ENCODE measurements around the gene TNNC2.

DNA sequence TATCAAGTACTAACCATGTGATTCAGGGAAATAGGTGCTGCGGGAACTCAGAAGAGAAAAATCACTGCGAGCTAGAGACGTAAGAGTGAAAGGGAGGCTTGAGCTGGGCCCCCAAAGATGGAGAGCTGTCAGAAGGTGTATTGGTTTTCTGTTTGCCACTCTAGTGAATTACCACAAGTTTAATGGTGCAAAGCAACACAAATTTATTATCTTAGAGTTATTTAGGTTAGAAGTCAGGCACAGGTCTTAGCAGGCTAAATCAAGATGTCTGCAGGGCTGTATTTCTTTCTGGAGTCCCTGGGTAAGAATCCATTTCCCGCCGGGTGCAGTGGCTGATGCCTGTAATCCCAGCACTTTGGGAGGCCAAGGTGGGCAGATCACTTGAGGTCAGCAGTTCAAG lies 32.8 kb upstream of the TNNC2 start:
- TF ChIP-seq, protein P1, sequence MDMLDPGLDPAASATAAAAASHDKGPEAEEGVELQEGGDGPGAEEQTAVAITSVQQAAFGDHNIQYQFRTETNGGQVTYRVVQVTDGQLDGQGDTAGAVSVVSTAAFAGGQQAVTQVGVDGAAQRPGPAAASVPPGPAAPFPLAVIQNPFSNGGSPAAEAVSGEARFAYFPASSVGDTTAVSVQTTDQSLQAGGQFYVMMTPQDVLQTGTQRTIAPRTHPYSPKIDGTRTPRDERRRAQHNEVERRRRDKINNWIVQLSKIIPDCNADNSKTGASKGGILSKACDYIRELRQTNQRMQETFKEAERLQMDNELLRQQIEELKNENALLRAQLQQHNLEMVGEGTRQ (IDR thresholded peaks at IDR 0.05; ENCODE audit: borderline replicate concordance, low read depth, low read length) = no peak
- TF ChIP-seq CTCF (IDR thresholded peaks at IDR 0.05) (no peak), RFX5 (IDR thresholded peaks at IDR 0.05; ENCODE audit: low read length) (no peak), NFIC (IDR thresholded peaks at IDR 0.05; ENCODE audit: borderline replicate concordance) (no peak), TAF1 (IDR thresholded peaks at IDR 0.05; ENCODE audit: borderline replicate concordance, low read depth, low read length) (no peak), RCOR1 (IDR thresholded peaks at IDR 0.05; ENCODE audit: low read length) (no peak), RAD21 (IDR thresholded peaks at IDR 0.05; ENCODE audit: low read length) (no peak), EP300 (IDR thresholded peaks at IDR 0.05; ENCODE audit: borderline replicate concordance in 1 of 2, low read depth in 1 of 2, low read length in 1 of 2) (no peak), POLR2AphosphoS5 (IDR thresholded peaks at IDR 0.05; ENCODE audit: low read depth, low read length) (no peak), FOXM1 (IDR thresholded peaks at IDR 0.05; ENCODE audit: low read depth) (no peak)
- TF ChIP-seq, protein P2, sequence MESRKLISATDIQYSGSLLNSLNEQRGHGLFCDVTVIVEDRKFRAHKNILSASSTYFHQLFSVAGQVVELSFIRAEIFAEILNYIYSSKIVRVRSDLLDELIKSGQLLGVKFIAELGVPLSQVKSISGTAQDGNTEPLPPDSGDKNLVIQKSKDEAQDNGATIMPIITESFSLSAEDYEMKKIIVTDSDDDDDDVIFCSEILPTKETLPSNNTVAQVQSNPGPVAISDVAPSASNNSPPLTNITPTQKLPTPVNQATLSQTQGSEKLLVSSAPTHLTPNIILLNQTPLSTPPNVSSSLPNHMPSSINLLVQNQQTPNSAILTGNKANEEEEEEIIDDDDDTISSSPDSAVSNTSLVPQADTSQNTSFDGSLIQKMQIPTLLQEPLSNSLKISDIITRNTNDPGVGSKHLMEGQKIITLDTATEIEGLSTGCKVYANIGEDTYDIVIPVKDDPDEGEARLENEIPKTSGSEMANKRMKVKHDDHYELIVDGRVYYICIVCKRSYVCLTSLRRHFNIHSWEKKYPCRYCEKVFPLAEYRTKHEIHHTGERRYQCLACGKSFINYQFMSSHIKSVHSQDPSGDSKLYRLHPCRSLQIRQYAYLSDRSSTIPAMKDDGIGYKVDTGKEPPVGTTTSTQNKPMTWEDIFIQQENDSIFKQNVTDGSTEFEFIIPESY (IDR thresholded peaks at IDR 0.05; ENCODE audit: borderline replicate concordance, low read depth) = no peak
- TF ChIP-seq, protein P3, sequence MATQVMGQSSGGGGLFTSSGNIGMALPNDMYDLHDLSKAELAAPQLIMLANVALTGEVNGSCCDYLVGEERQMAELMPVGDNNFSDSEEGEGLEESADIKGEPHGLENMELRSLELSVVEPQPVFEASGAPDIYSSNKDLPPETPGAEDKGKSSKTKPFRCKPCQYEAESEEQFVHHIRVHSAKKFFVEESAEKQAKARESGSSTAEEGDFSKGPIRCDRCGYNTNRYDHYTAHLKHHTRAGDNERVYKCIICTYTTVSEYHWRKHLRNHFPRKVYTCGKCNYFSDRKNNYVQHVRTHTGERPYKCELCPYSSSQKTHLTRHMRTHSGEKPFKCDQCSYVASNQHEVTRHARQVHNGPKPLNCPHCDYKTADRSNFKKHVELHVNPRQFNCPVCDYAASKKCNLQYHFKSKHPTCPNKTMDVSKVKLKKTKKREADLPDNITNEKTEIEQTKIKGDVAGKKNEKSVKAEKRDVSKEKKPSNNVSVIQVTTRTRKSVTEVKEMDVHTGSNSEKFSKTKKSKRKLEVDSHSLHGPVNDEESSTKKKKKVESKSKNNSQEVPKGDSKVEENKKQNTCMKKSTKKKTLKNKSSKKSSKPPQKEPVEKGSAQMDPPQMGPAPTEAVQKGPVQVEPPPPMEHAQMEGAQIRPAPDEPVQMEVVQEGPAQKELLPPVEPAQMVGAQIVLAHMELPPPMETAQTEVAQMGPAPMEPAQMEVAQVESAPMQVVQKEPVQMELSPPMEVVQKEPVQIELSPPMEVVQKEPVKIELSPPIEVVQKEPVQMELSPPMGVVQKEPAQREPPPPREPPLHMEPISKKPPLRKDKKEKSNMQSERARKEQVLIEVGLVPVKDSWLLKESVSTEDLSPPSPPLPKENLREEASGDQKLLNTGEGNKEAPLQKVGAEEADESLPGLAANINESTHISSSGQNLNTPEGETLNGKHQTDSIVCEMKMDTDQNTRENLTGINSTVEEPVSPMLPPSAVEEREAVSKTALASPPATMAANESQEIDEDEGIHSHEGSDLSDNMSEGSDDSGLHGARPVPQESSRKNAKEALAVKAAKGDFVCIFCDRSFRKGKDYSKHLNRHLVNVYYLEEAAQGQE (IDR thresholded peaks at IDR 0.05; ENCODE audit: low read depth, low read length) = no peak

Data from SK-N-SH (cell line).